Measurements from ENCODE around the gene PML. TPM values are rescaled to one million over a fixed set of nuclear protein-coding genes. Genes with fewer than 3 reads are reported as not detected.

PML gene
- total and polyA plus RNA-seq, 9 of the 15 experiments (the other 6 are each of a cell fraction or from before 2014, with no cell fraction given) = 5.0 to 50.7 (median 10.1) TPM

- TF ChIP-seq SPI1 (IDR thresholded peaks at IDR 0.05; ENCODE audit: borderline replicate concordance, low read depth, low read length) = peak; percentile 97
- TF ChIP-seq ZZZ3 (IDR thresholded peaks at IDR 0.05) = no peak
- no peak for TF ChIP-seq PRPF4 (IDR thresholded peaks at IDR 0.05; ENCODE audit: insufficient read depth, low read depth, low read length, poor library complexity, severe bottlenecking)
- peak in 1 of 2 experiments; percentile 68; a peak in 1 of 4 replicates for TF ChIP-seq SIN3A (IDR thresholded peaks at IDR 0.05; ENCODE audit: borderline replicate concordance in 2 of 2, control insufficient read depth in 1 of 2, low read depth in 2 of 2, low read length in 2 of 2)
- TF ChIP-seq UBTF (IDR thresholded peaks at IDR 0.05; ENCODE audit: borderline replicate concordance in 1 of 2, low read depth in 2 of 2, low read length in 2 of 2) = peak in 1 of 2 experiments; percentile 75; a peak in 1 of 4 replicates
- TF ChIP-seq TARDBP (IDR thresholded peaks at IDR 0.05) = no peak
- peak; percentile 51 for TF ChIP-seq PKNOX1 (IDR thresholded peaks at IDR 0.05)
- TF ChIP-seq BCL6 (CRISPR knock-in tag; IDR thresholded peaks at IDR 0.05) = no peak
- peak; percentile 69 for TF ChIP-seq EGR1 (conservative IDR thresholded peaks at IDR 0.05)
- no peak for TF ChIP-seq SMAD2 (IDR thresholded peaks at IDR 0.05; ENCODE audit: low read depth, low read length)
- TF ChIP-seq SUPT5H (IDR thresholded peaks at IDR 0.05) = peak; percentile 46; the same call in 1 of the 2 replicates
- peak; percentile 10; the same call in 1 of the 2 replicates for TF ChIP-seq JUND (IDR thresholded peaks at IDR 0.05; ENCODE audit: borderline replicate concordance, low read depth, low read length)
- no peak for TF ChIP-seq JUND (tag; IDR thresholded peaks at IDR 0.05; ENCODE audit: borderline replicate concordance, low read depth, low read length)
- no peak for TF ChIP-seq MCM2 (IDR thresholded peaks at IDR 0.05; ENCODE audit: low read depth)
- TF ChIP-seq POLR2B (IDR thresholded peaks at IDR 0.05; ENCODE audit: low read depth, partially characterized antibody) = peak; percentile 24
- TF ChIP-seq CXXC5 (CRISPR knock-in tag; IDR thresholded peaks at IDR 0.05) = 0 out of 2 replicates have a peak, but pooled peaks have one; percentile 30
- peak; percentile 68 to 72 for TF ChIP-seq NRF1 (conservative IDR thresholded peaks at IDR 0.05 in 1 of 2, IDR thresholded peaks at IDR 0.05 in 1 of 2)
- peak; percentile 66; the same call in 1 of the 2 replicates for TF ChIP-seq THAP12 (CRISPR knock-in tag; IDR thresholded peaks at IDR 0.05)
- no peak for TF ChIP-seq NELFE (IDR thresholded peaks at IDR 0.05; ENCODE audit: insufficient read depth, insufficient read length)
Measured at GRCh38 chr15:73994413-73994883, at the start of gene PML (continued).

Data from K562 (cell line).